Endothelial cell of umbilical vein (primary cell): ENCODE data around the gene EPHX1. TPM values are rescaled to one million over a fixed set of nuclear protein-coding genes. Genes with fewer than 3 reads are reported as not detected.

ENCODE experiments used
- BruUV-seq: library from RNA; stranded (reverse); fragments of 400-500 nt; replicated peaks from 2 replicates; lab custom pipeline; 2021; lab: Mats Ljungman, UMichigan
- CTCF ChIA-PET: fragments of 300-600, 350-600 bp; sonication (Branson Sonifier 250); formaldehyde crosslinking; loops from one replicate; lab custom pipeline; 2021; ENCODE audit warnings: antibody characterized with exemption, inconsistent platforms; lab: Charles Lee
- POLR2A ChIA-PET: fragments of 300-600, 350-600 bp; sonication (Branson Sonifier 250); formaldehyde crosslinking; loops from one replicate; lab custom pipeline; 2021; ENCODE audit warnings: antibody characterized with exemption, inconsistent platforms; lab: Charles Lee
- DNase-seq: peaks from one replicate; pipeline ENCODE4 v3.0.0-alpha.2; 2011; ENCODE audit warnings: low read depth, low spot score
- FAIRE-seq: peaks from 2 replicates; lab custom pipeline; 2011; peaks lifted over from hg19 to GRCh38; lab: Jason Lieb, UNC
- H2AFZ ChIP-seq: 2 replicates; pipeline ENCODE4 v1.6.0; 2012; ENCODE audit warnings: low read depth, low read length, control low read depth, inconsistent platforms
- H3K27ac ChIP-seq: 2 replicates; pipeline ENCODE4 v1.5.1; 2011; ENCODE audit warnings: low read depth, mild to moderate bottlenecking, control low read depth, low read length, moderate library complexity; ENCODE audit not compliant: insufficient read depth
- H3K27me3 ChIP-seq, 2 experiments: 2 replicates each; pipeline versions ENCODE4 v1.6.0 to v1.6.1; 2011; ENCODE audit warnings: low read length in 2 of 2, mixed read lengths in 1 of 2; ENCODE audit not compliant: control insufficient read depth in 2 of 2, insufficient read depth in 2 of 2
- H3K36me3 ChIP-seq, 2 experiments: 2 replicates in 1 of 2; 3 replicates in 1 of 2; pipeline ENCODE4 v1.5.1; 2011; ENCODE audit warnings: low read length in 2 of 2, mild to moderate bottlenecking in 1 of 2, moderate library complexity in 1 of 2; ENCODE audit not compliant: control insufficient read depth in 2 of 2, insufficient read depth in 2 of 2; ENCODE audit errors: extremely low read depth in 1 of 2
- H3K4me1 ChIP-seq: 3 replicates; pipeline ENCODE4 v1.5.1; 2011; ENCODE audit warnings: mild to moderate bottlenecking, low read length; ENCODE audit not compliant: control insufficient read depth, insufficient read depth; ENCODE audit errors: extremely low read depth
- H3K4me2 ChIP-seq: 2 replicates; pipeline ENCODE4 v1.6.1; 2011; ENCODE audit warnings: low read length, control low read depth, mixed read lengths; ENCODE audit not compliant: insufficient read depth
- H3K4me3 ChIP-seq, 3 experiments: fragments of 200-600 bp in 1 of 3; sonication (generic), shearing (Covaris generic) in 1 of 3; replicated peaks in 1 of 3; 2 replicates each; pipeline ENCODE4 v1.5.1; 2011 to 2016; ENCODE audit warnings: control low read depth in 3 of 3, low read length in 3 of 3, mild to moderate bottlenecking in 2 of 3, inconsistent platforms in 1 of 3, low read depth in 1 of 3, moderate library complexity in 1 of 3; ENCODE audit not compliant: insufficient read depth in 1 of 3
- H3K79me2 ChIP-seq: 2 replicates; pipeline ENCODE4 v1.6.0; 2012; ENCODE audit warnings: low read length, inconsistent platforms; ENCODE audit not compliant: control insufficient read depth, insufficient read depth
- H3K9ac ChIP-seq: replicated peaks from 2 replicates; pipeline ENCODE3; 2011; ENCODE audit warnings: low read length, control low read depth; ENCODE audit not compliant: insufficient read depth; ENCODE audit errors: extremely low read depth
- H3K9me1 ChIP-seq: replicated peaks from 3 replicates; pipeline ENCODE4 v1.6.0; 2011; ENCODE audit warnings: mild to moderate bottlenecking, low read length; ENCODE audit not compliant: control insufficient read depth, insufficient read depth; ENCODE audit errors: extremely low read depth
- H3K9me3 ChIP-seq: replicated peaks from 2 replicates; pipeline ENCODE4 v1.5.1; 2012; ENCODE audit warnings: low read length, inconsistent platforms; ENCODE audit not compliant: control insufficient read depth, insufficient read depth
- H4K20me1 ChIP-seq: replicated peaks from 2 replicates; pipeline ENCODE3; 2011; ENCODE audit warnings: mild to moderate bottlenecking, low read length; ENCODE audit not compliant: control insufficient read depth, insufficient read depth; ENCODE audit errors: extremely low read depth
- EZH2 ChIP-seq: IDR thresholded peaks from 2 replicates; pipeline ENCODE4 v1.6.1; 2012; ENCODE audit warnings: borderline replicate concordance, low read depth, mild to moderate bottlenecking, moderate library complexity, low read length, inconsistent platforms; ENCODE audit not compliant: severe bottlenecking
- FOS ChIP-seq: IDR thresholded peaks from 2 replicates; pipeline ENCODE4 v1.6.1; 2011; ENCODE audit warnings: mild to moderate bottlenecking, low read length, moderate library complexity, borderline replicate concordance; ENCODE audit not compliant: insufficient read depth
- GATA2 ChIP-seq: IDR thresholded peaks from 2 replicates; pipeline ENCODE4 v1.7.0; 2011; ENCODE audit warnings: low read depth, mild to moderate bottlenecking, moderate library complexity, mixed read lengths, low read length; ENCODE audit not compliant: insufficient read length, insufficient read depth
- JUN ChIP-seq: IDR thresholded peaks from 2 replicates; pipeline ENCODE4 v1.6.1; 2011; ENCODE audit warnings: borderline replicate concordance, low read depth; ENCODE audit not compliant: insufficient read length, insufficient read depth
- MYC ChIP-seq: IDR thresholded peaks from one replicate; pipeline ENCODE4 v1.6.1; 2011; ENCODE audit warnings: mild to moderate bottlenecking, low read depth, low read length
- POLR2A ChIP-seq: IDR thresholded peaks from 2 replicates; pipeline ENCODE4 v1.6.1; 2012; ENCODE audit warnings: low read depth, mild to moderate bottlenecking, control low read depth, low read length
- POLR2AphosphoS5 ChIP-seq: IDR thresholded peaks from 2 replicates; pipeline ENCODE4 v1.6.1; 2012; ENCODE audit warnings: low read depth, mild to moderate bottlenecking, control low read depth, low read length, moderate library complexity; ENCODE audit not compliant: insufficient read depth
- dilution Hi-C: fragments of 300-500 bp; cut with MboI; formaldehyde crosslinking; loops from one replicate; pipeline ENCODE4 v1.15.0; 2019; ENCODE audit warnings: low sequenced_read_pairs; ENCODE audit not compliant: extremely low pct_ligation_motif_present
- intact Hi-C: fragments of 100-400 bp; cut with micrococcal nuclease; formaldehyde crosslinking; loops from one replicate; pipeline ENCODE4 v1.10.0; 2022
- polyA plus RNA-seq, 4 experiments: library from polyadenylated mRNA; depleted of rRNA in 3 of 4; stranded (reverse) in 3 of 4; unstranded in 1 of 4; fragments of >200 nt; gene quantifications; 2 replicates each; pipeline versions ENCODE4 v1.2.1 to v1.2.3, GENCODE V29; 2011 to 2012; ENCODE audit warnings: missing spikeins in 1 of 4
- total RNA-seq: library from RNA; stranded (reverse); gene quantifications from 2 replicates; pipeline ENCODE4 v1.2.3, GENCODE V29; 2021
- TF ChIP-seq, protein P1 (sequence below), 2 donors: IDR thresholded peaks; 1 replicate in 1 of 2; 2 replicates in 1 of 2; pipeline ENCODE4 v1.5.1; 2011; ENCODE audit warnings: low read length in 2 of 2, mild to moderate bottlenecking in 2 of 2, moderate library complexity in 2 of 2, control low read depth in 1 of 2, inconsistent platforms in 1 of 2, low read depth in 1 of 2; ENCODE audit not compliant: insufficient read depth in 1 of 2; ENCODE audit errors: extremely low read depth in 1 of 2
- TF ChIP-seq, protein P2 (sequence below): IDR thresholded peaks from 2 replicates; pipeline ENCODE4 v1.6.1; 2011; ENCODE audit not compliant: insufficient read depth, insufficient read length

The EPHX1 gene
- total and polyA plus RNA-seq, 2 donors (not counting 3 experiments of a cell fraction or from before 2014, with no cell fraction given): 23.7 to 25.2 TPM

DNA sequence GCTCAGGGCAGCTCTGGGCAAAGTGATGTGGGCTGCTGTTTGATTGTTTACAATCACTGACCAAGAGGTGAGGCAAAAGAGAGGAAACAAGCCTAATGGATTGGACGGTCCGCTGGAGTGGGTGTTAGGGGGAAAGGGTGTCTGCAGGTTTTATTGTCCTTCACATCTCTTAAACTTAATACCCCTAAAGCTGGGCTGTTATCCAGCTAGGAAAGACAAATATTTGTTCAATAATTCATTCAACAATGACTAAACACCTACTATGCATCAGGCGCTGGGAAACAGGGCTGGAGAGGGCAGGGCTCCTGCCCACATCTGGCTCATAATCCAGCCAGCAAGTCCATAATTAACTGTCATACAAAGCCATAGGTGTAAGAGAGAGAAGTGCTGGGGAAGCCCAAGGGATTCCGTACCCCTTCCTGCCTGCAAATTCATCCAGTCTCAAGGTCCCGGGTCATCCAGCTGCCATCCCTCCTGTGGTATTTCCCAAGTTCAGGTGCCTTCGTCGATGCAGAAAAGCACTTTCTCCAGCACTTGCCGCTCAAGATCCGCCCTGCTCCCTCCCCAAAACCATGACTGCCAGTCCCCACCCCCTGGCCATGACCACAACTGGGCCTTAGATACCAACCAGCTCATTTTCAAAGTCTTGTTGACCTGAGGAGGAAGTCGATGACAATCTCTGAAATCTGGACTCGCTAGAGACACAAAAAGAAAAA lies 61.6 kb downstream of the EPHX1 start:
- intact Hi-C loops (no loop called here), dilution Hi-C loops (no loop called here)
- H3K4me1 ChIP-seq: no peaks in the 10 kb centered on the region
- no peaks in the 10 kb centered on the region for H3K79me2 ChIP-seq
- BruUV-seq: no TSS peak
- TF ChIP-seq, protein P1, sequence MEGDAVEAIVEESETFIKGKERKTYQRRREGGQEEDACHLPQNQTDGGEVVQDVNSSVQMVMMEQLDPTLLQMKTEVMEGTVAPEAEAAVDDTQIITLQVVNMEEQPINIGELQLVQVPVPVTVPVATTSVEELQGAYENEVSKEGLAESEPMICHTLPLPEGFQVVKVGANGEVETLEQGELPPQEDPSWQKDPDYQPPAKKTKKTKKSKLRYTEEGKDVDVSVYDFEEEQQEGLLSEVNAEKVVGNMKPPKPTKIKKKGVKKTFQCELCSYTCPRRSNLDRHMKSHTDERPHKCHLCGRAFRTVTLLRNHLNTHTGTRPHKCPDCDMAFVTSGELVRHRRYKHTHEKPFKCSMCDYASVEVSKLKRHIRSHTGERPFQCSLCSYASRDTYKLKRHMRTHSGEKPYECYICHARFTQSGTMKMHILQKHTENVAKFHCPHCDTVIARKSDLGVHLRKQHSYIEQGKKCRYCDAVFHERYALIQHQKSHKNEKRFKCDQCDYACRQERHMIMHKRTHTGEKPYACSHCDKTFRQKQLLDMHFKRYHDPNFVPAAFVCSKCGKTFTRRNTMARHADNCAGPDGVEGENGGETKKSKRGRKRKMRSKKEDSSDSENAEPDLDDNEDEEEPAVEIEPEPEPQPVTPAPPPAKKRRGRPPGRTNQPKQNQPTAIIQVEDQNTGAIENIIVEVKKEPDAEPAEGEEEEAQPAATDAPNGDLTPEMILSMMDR (IDR thresholded peaks at IDR 0.05; ENCODE audit: extremely low read depth in 1 of 2, insufficient read depth in 1 of 2, low read depth in 1 of 2, low read length in 2 of 2): no peak
- TF ChIP-seq EZH2 (no peak), FOS (no peak), POLR2AphosphoS5 (no peak), JUN (no peak), GATA2 (no peak), MYC (no peak), POLR2A (no peak)
- TF ChIP-seq, protein P2, sequence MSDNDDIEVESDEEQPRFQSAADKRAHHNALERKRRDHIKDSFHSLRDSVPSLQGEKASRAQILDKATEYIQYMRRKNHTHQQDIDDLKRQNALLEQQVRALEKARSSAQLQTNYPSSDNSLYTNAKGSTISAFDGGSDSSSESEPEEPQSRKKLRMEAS: no peak
- FAIRE-seq (no peak), DNase-seq (no peak)
- no peaks in the 10 kb centered on the region for H3K27me3 ChIP-seq
- no peak overlapping the region for H3K4me2 ChIP-seq
- ChIA-PET CTCF (interaction anchor here (1.0 to 2.0 kb wide), 6 partner anchors 11 to 311 kb away, joined by 3 to 7 read pairs (median 4); partner anchors contain the start of genes LEFTY1, SRP9 and TMEM63A), POLR2A (no interaction called here)
- H3K9ac ChIP-seq: no peak overlapping the region
- H3K4me3 ChIP-seq: no peak overlapping the region
- no peaks in the 10 kb centered on the region for H4K20me1 ChIP-seq
- no peak overlapping the region for H2AFZ ChIP-seq
- no peak overlapping the region for H3K27ac ChIP-seq
- no peaks in the 10 kb centered on the region for H3K9me3 ChIP-seq
- peaks cover 4 to 5% of the 10 kb centered on the region in 2 experiments for H3K36me3 ChIP-seq
- H3K9me1 ChIP-seq: no peaks in the 10 kb centered on the region
